ENCODE data around the gene ICA1.

DNA sequence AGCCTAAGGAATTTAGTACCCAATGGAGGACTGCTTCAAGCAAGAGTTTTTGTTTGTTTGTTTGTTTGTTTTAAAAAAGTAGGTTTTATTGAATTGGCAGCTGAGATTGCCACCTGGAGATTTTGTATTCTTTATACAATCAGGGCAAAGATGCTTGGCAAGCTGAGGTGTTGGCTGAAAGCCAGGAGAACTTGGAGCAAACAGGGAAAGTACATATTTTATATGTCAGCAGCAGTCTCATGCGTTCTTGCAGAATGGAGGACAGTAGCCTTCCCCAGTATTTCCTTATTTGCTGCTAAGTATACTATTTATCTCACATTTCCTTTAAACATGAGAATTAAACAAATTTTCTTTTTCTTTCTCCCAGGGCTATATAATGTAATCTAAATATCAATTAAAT lies 22.6 kb upstream of the ICA1 start:
- TF ChIP-seq, protein P1, sequence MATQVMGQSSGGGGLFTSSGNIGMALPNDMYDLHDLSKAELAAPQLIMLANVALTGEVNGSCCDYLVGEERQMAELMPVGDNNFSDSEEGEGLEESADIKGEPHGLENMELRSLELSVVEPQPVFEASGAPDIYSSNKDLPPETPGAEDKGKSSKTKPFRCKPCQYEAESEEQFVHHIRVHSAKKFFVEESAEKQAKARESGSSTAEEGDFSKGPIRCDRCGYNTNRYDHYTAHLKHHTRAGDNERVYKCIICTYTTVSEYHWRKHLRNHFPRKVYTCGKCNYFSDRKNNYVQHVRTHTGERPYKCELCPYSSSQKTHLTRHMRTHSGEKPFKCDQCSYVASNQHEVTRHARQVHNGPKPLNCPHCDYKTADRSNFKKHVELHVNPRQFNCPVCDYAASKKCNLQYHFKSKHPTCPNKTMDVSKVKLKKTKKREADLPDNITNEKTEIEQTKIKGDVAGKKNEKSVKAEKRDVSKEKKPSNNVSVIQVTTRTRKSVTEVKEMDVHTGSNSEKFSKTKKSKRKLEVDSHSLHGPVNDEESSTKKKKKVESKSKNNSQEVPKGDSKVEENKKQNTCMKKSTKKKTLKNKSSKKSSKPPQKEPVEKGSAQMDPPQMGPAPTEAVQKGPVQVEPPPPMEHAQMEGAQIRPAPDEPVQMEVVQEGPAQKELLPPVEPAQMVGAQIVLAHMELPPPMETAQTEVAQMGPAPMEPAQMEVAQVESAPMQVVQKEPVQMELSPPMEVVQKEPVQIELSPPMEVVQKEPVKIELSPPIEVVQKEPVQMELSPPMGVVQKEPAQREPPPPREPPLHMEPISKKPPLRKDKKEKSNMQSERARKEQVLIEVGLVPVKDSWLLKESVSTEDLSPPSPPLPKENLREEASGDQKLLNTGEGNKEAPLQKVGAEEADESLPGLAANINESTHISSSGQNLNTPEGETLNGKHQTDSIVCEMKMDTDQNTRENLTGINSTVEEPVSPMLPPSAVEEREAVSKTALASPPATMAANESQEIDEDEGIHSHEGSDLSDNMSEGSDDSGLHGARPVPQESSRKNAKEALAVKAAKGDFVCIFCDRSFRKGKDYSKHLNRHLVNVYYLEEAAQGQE (IDR thresholded peaks at IDR 0.05; ENCODE audit: unreplicated experiment): no peak
- TF ChIP-seq POLR2AphosphoS5 (IDR thresholded peaks at IDR 0.05; ENCODE audit: low read depth) (no peak), EZH2 (IDR thresholded peaks at IDR 0.05; ENCODE audit: low read depth, unreplicated experiment) (no peak), ZNF114 (CRISPR knock-in tag; IDR thresholded peaks at IDR 0.05) (no peak), CREB1 (CRISPR knock-in tag; IDR thresholded peaks at IDR 0.05; ENCODE audit: low read depth) (no peak), EZH2phosphoT487 (IDR thresholded peaks at IDR 0.05; ENCODE audit: unreplicated experiment) (no peak)
- TF ChIP-seq, protein P2, sequence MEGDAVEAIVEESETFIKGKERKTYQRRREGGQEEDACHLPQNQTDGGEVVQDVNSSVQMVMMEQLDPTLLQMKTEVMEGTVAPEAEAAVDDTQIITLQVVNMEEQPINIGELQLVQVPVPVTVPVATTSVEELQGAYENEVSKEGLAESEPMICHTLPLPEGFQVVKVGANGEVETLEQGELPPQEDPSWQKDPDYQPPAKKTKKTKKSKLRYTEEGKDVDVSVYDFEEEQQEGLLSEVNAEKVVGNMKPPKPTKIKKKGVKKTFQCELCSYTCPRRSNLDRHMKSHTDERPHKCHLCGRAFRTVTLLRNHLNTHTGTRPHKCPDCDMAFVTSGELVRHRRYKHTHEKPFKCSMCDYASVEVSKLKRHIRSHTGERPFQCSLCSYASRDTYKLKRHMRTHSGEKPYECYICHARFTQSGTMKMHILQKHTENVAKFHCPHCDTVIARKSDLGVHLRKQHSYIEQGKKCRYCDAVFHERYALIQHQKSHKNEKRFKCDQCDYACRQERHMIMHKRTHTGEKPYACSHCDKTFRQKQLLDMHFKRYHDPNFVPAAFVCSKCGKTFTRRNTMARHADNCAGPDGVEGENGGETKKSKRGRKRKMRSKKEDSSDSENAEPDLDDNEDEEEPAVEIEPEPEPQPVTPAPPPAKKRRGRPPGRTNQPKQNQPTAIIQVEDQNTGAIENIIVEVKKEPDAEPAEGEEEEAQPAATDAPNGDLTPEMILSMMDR (conservative IDR thresholded peaks at IDR 0.05; ENCODE audit: low read depth in 2 of 2): no peak
- TF ChIP-seq, protein P3, sequence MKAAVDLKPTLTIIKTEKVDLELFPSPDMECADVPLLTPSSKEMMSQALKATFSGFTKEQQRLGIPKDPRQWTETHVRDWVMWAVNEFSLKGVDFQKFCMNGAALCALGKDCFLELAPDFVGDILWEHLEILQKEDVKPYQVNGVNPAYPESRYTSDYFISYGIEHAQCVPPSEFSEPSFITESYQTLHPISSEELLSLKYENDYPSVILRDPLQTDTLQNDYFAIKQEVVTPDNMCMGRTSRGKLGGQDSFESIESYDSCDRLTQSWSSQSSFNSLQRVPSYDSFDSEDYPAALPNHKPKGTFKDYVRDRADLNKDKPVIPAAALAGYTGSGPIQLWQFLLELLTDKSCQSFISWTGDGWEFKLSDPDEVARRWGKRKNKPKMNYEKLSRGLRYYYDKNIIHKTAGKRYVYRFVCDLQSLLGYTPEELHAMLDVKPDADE (IDR thresholded peaks at IDR 0.05): no peak
